Fibroblast of lung (primary cell): ENCODE measurements around the gene LDAH. TPM values are rescaled to one million over a fixed set of nuclear protein-coding genes. Genes with fewer than 3 reads are reported as not detected.

Experiments
- DNase-seq, 2 donors: peaks; one replicate each; pipeline versions ENCODE4 v3.0.0 to v3.0.0-alpha.2; 2010; ENCODE audit warnings: low read depth in 2 of 2
- H2AFZ ChIP-seq: 2 replicates; pipeline ENCODE4 v1.5.1; 2012; ENCODE audit warnings: low read length, control low read depth, inconsistent platforms
- H3K27ac ChIP-seq: 2 replicates; pipeline ENCODE4 v1.5.1; 2011; ENCODE audit warnings: low read length, control low read depth; ENCODE audit not compliant: insufficient read depth
- H3K27me3 ChIP-seq: 2 replicates; pipeline ENCODE4 v1.5.1; 2011; ENCODE audit warnings: mild to moderate bottlenecking, low read length; ENCODE audit not compliant: control insufficient read depth, insufficient read depth
- H3K36me3 ChIP-seq: 2 replicates; pipeline ENCODE4 v1.5.1; 2011; ENCODE audit warnings: low read length; ENCODE audit not compliant: control insufficient read depth, insufficient read depth
- H3K4me1 ChIP-seq: 2 replicates; pipeline ENCODE4 v1.5.1; 2011; ENCODE audit warnings: low read length; ENCODE audit not compliant: control insufficient read depth, insufficient read depth; ENCODE audit errors: extremely low read depth
- H3K4me2 ChIP-seq: 2 replicates; pipeline ENCODE4 v1.5.1; 2011; ENCODE audit warnings: low read length, control low read depth; ENCODE audit not compliant: insufficient read depth; ENCODE audit errors: extremely low read depth
- H3K4me3 ChIP-seq, 4 experiments: fragments of 200-600 bp in 1 of 4; sonication (generic) in 1 of 4; replicated peaks in 1 of 4; 2 replicates each; pipeline ENCODE4 v1.5.1; 2011 to 2016; ENCODE audit warnings: low read length in 4 of 4, low read depth in 3 of 4, mild to moderate bottlenecking in 3 of 4, control low read depth in 2 of 4, inconsistent platforms in 1 of 4, mixed read lengths in 1 of 4; ENCODE audit not compliant: insufficient read depth in 1 of 4; ENCODE audit errors: control extremely low read depth in 1 of 4
- H3K79me2 ChIP-seq: 2 replicates; pipeline ENCODE4 v1.5.1; 2012; ENCODE audit warnings: mild to moderate bottlenecking, low read length, inconsistent platforms; ENCODE audit not compliant: control insufficient read depth, insufficient read depth
- H3K9ac ChIP-seq: 2 replicates; pipeline ENCODE4 v1.5.1; 2011; ENCODE audit warnings: mild to moderate bottlenecking, low read length, control low read depth; ENCODE audit not compliant: insufficient read depth
- H3K9me3 ChIP-seq: 2 replicates; pipeline ENCODE4 v1.5.1; 2012; ENCODE audit warnings: low read depth, low read length; ENCODE audit not compliant: control insufficient read depth, insufficient read depth
- H4K20me1 ChIP-seq: 2 replicates; pipeline ENCODE4 v1.5.1; 2011; ENCODE audit warnings: low read length; ENCODE audit not compliant: control insufficient read depth, insufficient read depth; ENCODE audit errors: extremely low read depth
- EZH2 ChIP-seq: IDR thresholded peaks from 2 replicates; pipeline ENCODE4 v1.5.1; 2012; ENCODE audit warnings: low read length, control low read depth, mild to moderate bottlenecking; ENCODE audit errors: missing control alignments
- polyA plus RNA-seq, 2 donors: library from polyadenylated mRNA; depleted of rRNA in 1 of 2; stranded (reverse) in 1 of 2; unstranded in 1 of 2; fragments of >200 nt; gene quantifications; 2 replicates each; pipeline ENCODE4 v1.2.1, GENCODE V29; 2011 to 2012; ENCODE audit warnings: missing spikeins in 1 of 2
- total RNA-seq: library from RNA; depleted of rRNA; stranded (reverse); fragments of >200 nt; gene quantifications from 2 replicates; pipeline ENCODE4 v1.2.1, GENCODE V29; 2014
- TF ChIP-seq, protein P1 (sequence below), 2 donors: IDR thresholded peaks in 1 of 2; conservative IDR thresholded peaks in 1 of 2; 1 replicate in 1 of 2; 2 replicates in 1 of 2; pipeline ENCODE4 v1.5.1; 2011 to 2012; ENCODE audit warnings: low read length in 2 of 2, control low read depth in 1 of 2, inconsistent platforms in 1 of 2, low read depth in 1 of 2, mild to moderate bottlenecking in 1 of 2

Gene LDAH
- total and polyA plus RNA-seq, 2 donors (not counting 1 experiment from before 2014, with no cell fraction given), result 20.5 to 22.8 TPM

DNA sequence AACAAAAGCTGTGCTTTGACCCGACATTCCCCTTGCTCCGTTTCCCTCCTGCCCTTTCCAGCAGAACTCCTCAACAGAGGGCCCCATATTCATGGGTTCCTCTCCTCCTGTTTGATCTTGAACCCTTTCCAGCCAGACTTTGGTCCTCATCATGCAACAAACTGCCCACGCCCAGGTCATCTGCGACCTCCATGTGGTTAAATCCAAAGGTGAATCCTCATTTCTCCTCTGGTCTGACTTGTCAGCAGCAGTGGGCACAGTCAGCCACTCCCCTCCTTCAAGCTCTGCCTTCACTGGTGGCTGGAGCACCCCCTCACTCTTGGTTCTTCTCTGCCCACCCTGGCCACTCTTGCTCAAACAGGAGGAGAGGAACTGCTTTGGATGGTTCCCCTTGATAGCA, 174.7 kb downstream of the LDAH start:
- Histone ChIP-seq H2AFZ (no peak overlapping the region), H4K20me1 (no peaks in the 10 kb centered on the region), H3K36me3 (peaks cover 9% of the 10 kb centered on the region), H3K9ac (no peak overlapping the region), H3K4me3 (no peak overlapping the region), H3K4me1 (peaks cover 9% of the 10 kb centered on the region), H3K79me2 (peaks cover 24% of the 10 kb centered on the region), H3K27me3 (no peaks in the 10 kb centered on the region), H3K27ac (no peak overlapping the region), H3K9me3 (no peaks in the 10 kb centered on the region), H3K4me2 (no peak overlapping the region)
- TF ChIP-seq EZH2, result no peak
- TF ChIP-seq, protein P1, sequence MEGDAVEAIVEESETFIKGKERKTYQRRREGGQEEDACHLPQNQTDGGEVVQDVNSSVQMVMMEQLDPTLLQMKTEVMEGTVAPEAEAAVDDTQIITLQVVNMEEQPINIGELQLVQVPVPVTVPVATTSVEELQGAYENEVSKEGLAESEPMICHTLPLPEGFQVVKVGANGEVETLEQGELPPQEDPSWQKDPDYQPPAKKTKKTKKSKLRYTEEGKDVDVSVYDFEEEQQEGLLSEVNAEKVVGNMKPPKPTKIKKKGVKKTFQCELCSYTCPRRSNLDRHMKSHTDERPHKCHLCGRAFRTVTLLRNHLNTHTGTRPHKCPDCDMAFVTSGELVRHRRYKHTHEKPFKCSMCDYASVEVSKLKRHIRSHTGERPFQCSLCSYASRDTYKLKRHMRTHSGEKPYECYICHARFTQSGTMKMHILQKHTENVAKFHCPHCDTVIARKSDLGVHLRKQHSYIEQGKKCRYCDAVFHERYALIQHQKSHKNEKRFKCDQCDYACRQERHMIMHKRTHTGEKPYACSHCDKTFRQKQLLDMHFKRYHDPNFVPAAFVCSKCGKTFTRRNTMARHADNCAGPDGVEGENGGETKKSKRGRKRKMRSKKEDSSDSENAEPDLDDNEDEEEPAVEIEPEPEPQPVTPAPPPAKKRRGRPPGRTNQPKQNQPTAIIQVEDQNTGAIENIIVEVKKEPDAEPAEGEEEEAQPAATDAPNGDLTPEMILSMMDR (conservative IDR thresholded peaks at IDR 0.05 in 1 of 2, IDR thresholded peaks at IDR 0.05 in 1 of 2; ENCODE audit: low read depth in 1 of 2, low read length in 2 of 2), result no peak
- no peak for DNase-seq

DNA sequence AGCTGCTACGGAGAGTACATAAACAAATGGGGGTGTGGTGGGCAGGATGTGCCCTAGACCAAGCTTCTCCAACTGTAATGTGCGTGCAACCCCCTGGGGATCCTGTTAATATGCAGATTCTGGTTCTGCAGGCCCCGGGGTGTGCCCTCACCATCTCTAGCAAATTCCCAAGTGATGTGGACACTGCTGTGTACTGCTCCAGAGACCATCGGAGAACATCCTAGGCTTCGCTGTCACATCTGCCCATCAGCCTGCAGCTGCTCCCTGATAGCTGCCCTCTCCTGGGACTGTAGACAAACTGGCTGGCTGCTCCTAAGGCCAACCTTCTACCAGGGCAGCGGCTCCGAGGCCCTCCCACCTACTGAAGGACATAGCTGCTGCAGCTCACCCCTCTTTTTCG, 175.2 kb downstream of the LDAH start:
- H3K27me3 ChIP-seq, result no peaks in the 10 kb centered on the region
- peaks cover 24% of the 10 kb centered on the region for H3K79me2 ChIP-seq
- H2AFZ ChIP-seq, result no peak overlapping the region
- no peak overlapping the region for H3K9ac ChIP-seq
- peaks cover 9% of the 10 kb centered on the region for H3K4me1 ChIP-seq
- no peak overlapping the region for H3K4me3 ChIP-seq
- no peak overlapping the region for H3K4me2 ChIP-seq
- peaks cover 9% of the 10 kb centered on the region for H3K36me3 ChIP-seq
- no peak overlapping the region for H3K27ac ChIP-seq
- no peaks in the 10 kb centered on the region for H3K9me3 ChIP-seq
- TF ChIP-seq, protein P1 (conservative IDR thresholded peaks at IDR 0.05 in 1 of 2, IDR thresholded peaks at IDR 0.05 in 1 of 2; ENCODE audit: low read depth in 1 of 2, low read length in 2 of 2), result no peak
- no peak for TF ChIP-seq EZH2
- no peak for DNase-seq
- H4K20me1 ChIP-seq, result no peaks in the 10 kb centered on the region

DNA sequence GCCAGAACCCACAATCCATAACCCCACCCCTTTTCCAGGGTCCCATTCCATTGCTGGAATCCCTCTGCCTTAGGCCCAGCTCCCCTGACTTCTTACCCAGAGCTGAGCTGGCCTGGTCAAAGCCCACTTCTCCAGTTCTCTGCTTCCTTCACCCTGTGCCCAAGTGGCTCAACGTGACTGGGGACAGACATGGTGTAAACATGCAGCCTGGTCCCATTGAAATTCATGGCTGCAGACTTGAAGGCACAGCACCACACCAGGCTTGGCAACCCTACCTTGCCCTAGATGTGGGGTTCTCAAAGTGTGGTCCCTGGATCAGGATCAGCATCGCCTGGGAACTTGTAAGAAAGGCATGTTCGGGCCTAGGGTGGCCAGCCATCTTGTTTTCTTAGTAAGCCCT, 175.7 kb downstream of the LDAH start:
- peaks cover 10% of the 10 kb centered on the region for H3K4me1 ChIP-seq
- H3K36me3 ChIP-seq, result peaks cover 10% of the 10 kb centered on the region
- no peaks in the 10 kb centered on the region for H3K27me3 ChIP-seq
- no peaks in the 10 kb centered on the region for H3K9me3 ChIP-seq
- H3K4me2 ChIP-seq, result no peak overlapping the region
- TF ChIP-seq EZH2, result no peak
- TF ChIP-seq, protein P1 (conservative IDR thresholded peaks at IDR 0.05 in 1 of 2, IDR thresholded peaks at IDR 0.05 in 1 of 2; ENCODE audit: low read depth in 1 of 2, low read length in 2 of 2), result no peak
- no peak overlapping the region for H3K9ac ChIP-seq
- H3K27ac ChIP-seq, result no peak overlapping the region
- peaks cover 24% of the 10 kb centered on the region for H3K79me2 ChIP-seq
- no peak overlapping the region for H3K4me3 ChIP-seq
- no peaks in the 10 kb centered on the region for H4K20me1 ChIP-seq
- DNase-seq, result no peak
- H2AFZ ChIP-seq, result no peak overlapping the region
